BJ (cell line): ENCODE results near the gene UPF1. TPM values are rescaled to one million over a fixed set of nuclear protein-coding genes. Genes with fewer than 3 reads are reported as not detected.
A peak's percentile ranks its signal among the peaks of the same experiment; 100 is the strongest.

Source experiments
- CTCF ChIA-PET: fragments of 350-600 bp; formaldehyde crosslinking; extraction: SDS; loops from one replicate; lab custom pipeline; 2021; ENCODE audit warnings: antibody characterized with exemption, inconsistent platforms; lab: Yijun Ruan, JAX
- POLR2A ChIA-PET: fragments of 300-600 bp; sonication (Branson Sonifier 250); formaldehyde crosslinking; extraction: SDS; loops from one replicate; lab custom pipeline; 2021; ENCODE audit warnings: antibody characterized with exemption; lab: Charles Lee
- DNase-seq: peaks from one replicate; pipeline ENCODE4 v3.0.0-alpha.2; 2011; ENCODE audit warnings: low read depth
- H3K27me3 ChIP-seq: 2 replicates; pipeline ENCODE4 v1.6.0; 2011; ENCODE audit warnings: low read length; ENCODE audit not compliant: control insufficient read depth, insufficient read depth
- H3K36me3 ChIP-seq: 2 replicates; pipeline ENCODE4 v1.5.1; 2011; ENCODE audit warnings: low read length; ENCODE audit not compliant: control insufficient read depth, insufficient read depth
- H3K4me3 ChIP-seq: 2 replicates; pipeline ENCODE4 v1.5.1; 2011; ENCODE audit warnings: low read depth, mild to moderate bottlenecking, control low read depth, low read length
- CTCF ChIP-seq: IDR thresholded peaks from 2 replicates; pipeline ENCODE4 v1.5.1; 2011; ENCODE audit warnings: low read depth, mild to moderate bottlenecking, control low read depth, inconsistent platforms, low read length, moderate library complexity; ENCODE audit not compliant: insufficient read depth
- polyA plus RNA-seq: library from polyadenylated mRNA; depleted of rRNA; stranded (reverse); fragments of >200 nt; gene quantifications from 2 replicates; pipeline ENCODE4 v1.2.3, GENCODE V29; 2011

Gene UPF1
- polyA plus RNA-seq, 1 experiment: 24.1 TPM

GRCh38 chr19:18847549-18848463, 16.0 kb downstream of the UPF1 start:
- POLR2A ChIA-PET: interaction anchor here (0.5 to 0.7 kb wide), 3 partner anchors 143 to 334 kb away, joined by 3 read pairs; no protein-coding TSS in a partner anchor
- Histone ChIP-seq H3K4me3 (no peak overlapping the region), H3K27me3 (no peaks in the 10 kb centered on the region), H3K36me3 (peaks cover 24% of the 10 kb centered on the region)
- TF ChIP-seq CTCF: no peak
- CTCF ChIA-PET: interaction anchor here (0.6 to 3.9 kb wide), 43 partner anchors 11 to 413 kb away, joined by 3 to 47 read pairs (median 3); partner anchors contain the start of genes CRTC1, REX1BD, UBA52 and UPF1
- peak; percentile 81 for DNase-seq

- Histone ChIP-seq H3K36me3 (peaks cover 33% of the 10 kb centered on the region), H3K27me3 (no peaks in the 10 kb centered on the region), H3K4me3 (no peak overlapping the region)
- ChIA-PET CTCF (interaction anchor here (0.7 to 3.9 kb wide), 14 partner anchors 9 to 399 kb away, joined by 3 to 47 read pairs (median 12); partner anchors contain the start of genes CRTC1 and REX1BD), POLR2A (no interaction called here)
- DNase-seq: no peak
- no peak for TF ChIP-seq CTCF
These were observed 17.3 kb downstream of the UPF1 start for GRCh38 chr19:18848878-18849661.

GRCh38 chr19:18849838-18850400, 18.2 kb downstream of the UPF1 start:
- no peak for DNase-seq
- Histone ChIP-seq H3K36me3 (peaks cover 38% of the 10 kb centered on the region), H3K4me3 (no peak overlapping the region), H3K27me3 (no peaks in the 10 kb centered on the region)
- no peak for TF ChIP-seq CTCF
- CTCF ChIA-PET: interaction anchor here (1.9 to 2.9 kb wide), 3 partner anchors 17 to 262 kb away, joined by 4 to 23 read pairs (median 9); partner anchors contain the start of gene REX1BD
- POLR2A ChIA-PET: no interaction called here

GRCh38 chr19:18850471-18851375, 19.0 kb downstream of the UPF1 start:
- H3K27me3 ChIP-seq: no peaks in the 10 kb centered on the region
- DNase-seq: no peak
- POLR2A ChIA-PET: no interaction called here
- H3K36me3 ChIP-seq: peaks cover 46% of the 10 kb centered on the region
- CTCF ChIA-PET: interaction anchor here (0.9 to 2.9 kb wide), 4 partner anchors 16 to 262 kb away, joined by 3 to 23 read pairs (median 6); partner anchors contain the start of gene REX1BD
- TF ChIP-seq CTCF: no peak
- H3K4me3 ChIP-seq: no peak overlapping the region
